ENCODE results near the gene ATM. TPM values are rescaled to one million over a fixed set of nuclear protein-coding genes. Genes with fewer than 3 reads are reported as not detected.

ATM gene
- total and polyA plus RNA-seq, 10 of the 15 experiments (the other 5 are each of a cell fraction or from before 2014, with no cell fraction given), result 10.0 to 91.5 (median 40.2) TPM

DNA sequence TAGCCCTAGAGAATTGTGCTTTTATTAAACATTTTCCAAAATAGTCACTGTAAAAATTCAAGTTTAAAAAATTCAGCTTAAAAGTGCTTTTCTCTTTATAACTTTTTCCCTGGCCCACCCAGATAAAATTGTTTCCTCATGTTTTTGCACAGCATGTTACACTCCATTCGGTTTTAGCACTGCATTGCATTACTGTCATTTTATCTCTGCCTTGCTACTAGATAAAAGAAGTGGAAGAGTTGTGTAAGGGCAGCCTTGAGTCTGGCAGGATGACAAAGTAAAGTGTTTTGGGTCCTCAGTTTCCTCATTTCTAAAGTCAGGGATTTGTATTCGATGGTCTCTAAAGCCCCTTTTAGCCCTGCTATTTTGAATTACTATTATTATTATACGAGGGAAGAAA, 99.8 kb downstream of the ATM start:
- 96% methylated on average over 3 of the region's 3 CpGs for WGBS (ENCODE audit: insufficient coverage, insufficient replicate concordance, low lambda C conversion rate, missing lambda C conversion rate)
- Histone ChIP-seq H3K4me3 (no peak overlapping the region), H3K79me2 (ENCODE audit: control insufficient read depth, insufficient read depth, low read length) (no peaks in the 10 kb centered on the region), H3K36me3 (ENCODE audit: control insufficient read depth in 2 of 2, insufficient read depth in 2 of 2, low read length in 1 of 2) (peaks cover 0 to 3% of the 10 kb centered on the region in 2 experiments; a peak in 2 of 4 replicates), H3K27me3 (replicated peaks in 1 of 2; ENCODE audit: control insufficient read depth in 2 of 2, insufficient read depth in 2 of 2, low read length in 1 of 2) (no peaks in the 10 kb centered on the region), H3K27ac (ENCODE audit: control insufficient read depth, insufficient read depth) (no peak overlapping the region), H3K9me3 (replicated peaks; ENCODE audit: control insufficient read depth, insufficient read depth, low read length) (no peaks in the 10 kb centered on the region), H3K4me2 (ENCODE audit: control insufficient read depth, insufficient read depth) (no peak overlapping the region), H3K4me1 (ENCODE audit: control insufficient read depth, insufficient read depth, low read length) (no peaks in the 10 kb centered on the region), H4K20me1 (ENCODE audit: control insufficient read depth, insufficient read depth) (no peaks in the 10 kb centered on the region), H3K9ac (ENCODE audit: control insufficient read depth, insufficient read depth, low read length) (no peak overlapping the region), H2AFZ (ENCODE audit: control insufficient read depth, low read depth, low read length) (no peak overlapping the region)
- intact Hi-C loops (cut with micrococcal nuclease; ENCODE audit: unreplicated experiment) (no loop called here), in situ Hi-C loops (cut with MboI) (no loop called here)
- ChIA-PET POLR2A (no interaction called here), CTCF (no interaction called here), RAD21 (ENCODE audit: unreplicated experiment) (no interaction called here), SMC1A (ENCODE audit: uncharacterized antibody, unreplicated experiment) (interaction anchor here (0.8 to 1.8 kb wide), 2 partner anchors 12 to 222 kb away, joined by 3 to 5 read pairs; no protein-coding TSS in a partner anchor)
- no TSS peak for BruUV-seq (replicated peaks)
- DNase-seq (ENCODE audit: low read depth, low spot score) (no peak), FAIRE-seq (no peak), ATAC-seq (no peak)
- TF ChIP-seq RFX5 (IDR thresholded peaks at IDR 0.05; ENCODE audit: low read depth, low read length) (no peak), LARP7 (IDR thresholded peaks at IDR 0.05) (no peak), BACH1 (IDR thresholded peaks at IDR 0.05; ENCODE audit: borderline replicate concordance) (no peak), YBX1 (IDR thresholded peaks at IDR 0.05) (no peak), ASH2L (IDR thresholded peaks at IDR 0.05; ENCODE audit: borderline replicate concordance, low read depth) (no peak), ZBTB11 (CRISPR knock-in tag; IDR thresholded peaks at IDR 0.05) (no peak), CBX5 (IDR thresholded peaks at IDR 0.05; ENCODE audit: low read depth) (no peak)
- TF ChIP-seq, protein P1, sequence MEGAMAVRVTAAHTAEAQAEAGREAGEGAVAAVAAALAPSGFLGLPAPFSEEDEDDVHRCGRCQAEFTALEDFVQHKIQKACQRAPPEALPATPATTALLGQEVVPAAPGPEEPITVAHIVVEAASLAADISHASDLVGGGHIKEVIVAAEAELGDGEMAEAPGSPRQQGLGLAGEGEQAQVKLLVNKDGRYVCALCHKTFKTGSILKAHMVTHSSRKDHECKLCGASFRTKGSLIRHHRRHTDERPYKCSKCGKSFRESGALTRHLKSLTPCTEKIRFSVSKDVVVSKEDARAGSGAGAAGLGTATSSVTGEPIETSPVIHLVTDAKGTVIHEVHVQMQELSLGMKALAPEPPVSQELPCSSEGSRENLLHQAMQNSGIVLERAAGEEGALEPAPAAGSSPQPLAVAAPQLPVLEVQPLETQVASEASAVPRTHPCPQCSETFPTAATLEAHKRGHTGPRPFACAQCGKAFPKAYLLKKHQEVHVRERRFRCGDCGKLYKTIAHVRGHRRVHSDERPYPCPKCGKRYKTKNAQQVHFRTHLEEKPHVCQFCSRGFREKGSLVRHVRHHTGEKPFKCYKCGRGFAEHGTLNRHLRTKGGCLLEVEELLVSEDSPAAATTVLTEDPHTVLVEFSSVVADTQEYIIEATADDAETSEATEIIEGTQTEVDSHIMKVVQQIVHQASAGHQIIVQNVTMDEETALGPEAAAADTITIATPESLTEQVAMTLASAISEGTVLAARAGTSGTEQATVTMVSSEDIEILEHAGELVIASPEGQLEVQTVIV (IDR thresholded peaks at IDR 0.05; ENCODE audit: borderline replicate concordance, partially characterized antibody), result no peak

All from GM12878 (cell line).